ENCODE results near the gene ALMS1. TPM values are rescaled to one million over a fixed set of nuclear protein-coding genes. Genes with fewer than 3 reads are reported as not detected.

ALMS1 gene
- polyA plus RNA-seq, 1 of the 3 experiments (the other 2 are of a cell fraction), result 7.0 TPM

- TF ChIP-seq RFX5 (IDR thresholded peaks at IDR 0.05; ENCODE audit: low read length) (no peak), IRF3 (IDR thresholded peaks at IDR 0.05; ENCODE audit: low read depth, low read length) (no peak), SIN3A (IDR thresholded peaks at IDR 0.05; ENCODE audit: borderline replicate concordance, low read depth, low read length) (no peak)
These were observed 11.4 kb upstream of the ALMS1 start (continued) for GRCh38 chr2:73374269-73374668.

- 37% methylated on average over 2 of the region's 2 CpGs for WGBS (ENCODE audit: low lambda C conversion rate)
These were observed 9.0 kb upstream of the ALMS1 start for GRCh38 chr2:73376681-73377080.

GRCh38 chr2:73383036-73383435 is 2.6 kb upstream of the ALMS1 start:
- Histone ChIP-seq H3F3A (replicated peaks; ENCODE audit: insufficient read depth) (peaks cover 8% of the 10 kb centered on the region), H3K9me3 (no peaks in the 10 kb centered on the region), H3K4me1 (ENCODE audit: control insufficient read depth in 1 of 2, insufficient read depth in 2 of 2, low read depth in 1 of 2, low read length in 1 of 2) (peaks cover 5 to 11% of the 10 kb centered on the region in 2 experiments; a peak in 3 of 4 replicates), H3K27ac (ENCODE audit: low read depth in 2 of 2, low read length in 1 of 2) (no peak overlapping the region), H3K4me2 (no peak overlapping the region), H3K27me3 (ENCODE audit: insufficient read depth) (peaks cover 6% of the 10 kb centered on the region; the same call in 1 of the 2 replicates), H3K36me3 (replicated peaks in 1 of 2; ENCODE audit: control insufficient read depth in 1 of 2, insufficient read depth in 2 of 2, low read length in 1 of 2) (no peaks in the 10 kb centered on the region), H3K9ac (no peak overlapping the region), H3K9me2 (no peaks in the 10 kb centered on the region), H2AFZ (ENCODE audit: low read depth) (no peak overlapping the region), H3K79me2 (ENCODE audit: insufficient read depth) (peaks cover 19% of the 10 kb centered on the region), H3K4me3 (ENCODE audit: low read depth in 2 of 2, low read length in 1 of 2) (no peak overlapping the region), H4K20me1 (ENCODE audit: insufficient read depth) (0 out of 2 replicates have a peak, but pooled peaks cover 5% of the 10 kb centered on the region)
- WGBS (ENCODE audit: low lambda C conversion rate), result 51% methylated on average over 3 of the region's 3 CpGs
- no peak for DNase-seq
- no peak for TF ChIP-seq ZBTB33 (IDR thresholded peaks at IDR 0.05; ENCODE audit: borderline replicate concordance, low read depth)
- no peak for TF ChIP-seq USF2 (IDR thresholded peaks at IDR 0.05; ENCODE audit: borderline replicate concordance, low read depth, low read length)
- TF ChIP-seq POLR2AphosphoS5 (IDR thresholded peaks at IDR 0.05; ENCODE audit: low read depth, low read length), result no peak
- no peak for TF ChIP-seq SMC3 (IDR thresholded peaks at IDR 0.05; ENCODE audit: low read depth, low read length)
- TF ChIP-seq FOXM1 (IDR thresholded peaks at IDR 0.05; ENCODE audit: low read depth), result no peak
- TF ChIP-seq USF1 (IDR thresholded peaks at IDR 0.05; ENCODE audit: borderline replicate concordance, low read depth), result no peak
- no peak for TF ChIP-seq JUND (IDR thresholded peaks at IDR 0.05)
- no peak for TF ChIP-seq NFIC (IDR thresholded peaks at IDR 0.05; ENCODE audit: borderline replicate concordance)
- no peak for TF ChIP-seq FOXJ3 (CRISPR knock-in tag; IDR thresholded peaks at IDR 0.05)
- no peak for TF ChIP-seq MAX (IDR thresholded peaks at IDR 0.05; ENCODE audit: low read depth)
- TF ChIP-seq SIN3A (IDR thresholded peaks at IDR 0.05; ENCODE audit: borderline replicate concordance, low read depth, low read length), result no peak
- TF ChIP-seq TAF1 (IDR thresholded peaks at IDR 0.05; ENCODE audit: borderline replicate concordance, low read depth, low read length), result no peak
- TF ChIP-seq EP300 (IDR thresholded peaks at IDR 0.05; ENCODE audit: borderline replicate concordance in 1 of 2, low read depth in 1 of 2, low read length in 1 of 2), result no peak
- no peak for TF ChIP-seq YY1 (IDR thresholded peaks at IDR 0.05; ENCODE audit: low read depth)
- no peak for TF ChIP-seq ELF1 (IDR thresholded peaks at IDR 0.05)
- TF ChIP-seq RAD21 (IDR thresholded peaks at IDR 0.05; ENCODE audit: low read length), result no peak
- ChIA-PET CTCF (interaction anchor here (1.2 to 1.5 kb wide), 2 partner anchors 23 to 444 kb away, joined by 3 to 4 read pairs; no protein-coding TSS in a partner anchor), POLR2A (no interaction called here)

More at GRCh38 chr2:73376681-73377080, 9.0 kb upstream of the ALMS1 start:
- Histone ChIP-seq H3K9me3 (no peaks in the 10 kb centered on the region), H4K20me1 (ENCODE audit: insufficient read depth) (no peaks in the 10 kb centered on the region), H3K4me2 (no peak overlapping the region), H3K4me1 (ENCODE audit: control insufficient read depth in 1 of 2, insufficient read depth in 2 of 2, low read depth in 1 of 2, low read length in 1 of 2) (no peaks in the 10 kb centered on the region), H3K36me3 (replicated peaks in 1 of 2; ENCODE audit: control insufficient read depth in 1 of 2, insufficient read depth in 2 of 2, low read length in 1 of 2) (no peaks in the 10 kb centered on the region), H3K27me3 (ENCODE audit: insufficient read depth) (peaks cover 6% of the 10 kb centered on the region; the same call in 1 of the 2 replicates), H3K9me2 (no peaks in the 10 kb centered on the region), H3K27ac (ENCODE audit: low read depth in 2 of 2, low read length in 1 of 2) (no peak overlapping the region), H3K9ac (no peak overlapping the region), H3K4me3 (ENCODE audit: low read depth in 2 of 2, low read length in 1 of 2) (no peak overlapping the region), H3K79me2 (ENCODE audit: insufficient read depth) (no peaks in the 10 kb centered on the region), H3F3A (replicated peaks; ENCODE audit: insufficient read depth) (no peaks in the 10 kb centered on the region), H2AFZ (ENCODE audit: low read depth) (no peak overlapping the region)
- ChIA-PET CTCF (interaction anchor here (1.3 kb wide), 1 partner anchor 17 kb away, joined by 3 read pairs; no protein-coding TSS in a partner anchor), POLR2A (no interaction called here)
- DNase-seq, result no peak
- TF ChIP-seq FOXM1 (IDR thresholded peaks at IDR 0.05; ENCODE audit: low read depth), result no peak
